Measurements from ENCODE around the gene NFASC. TPM values are rescaled to one million over a fixed set of nuclear protein-coding genes. Genes with fewer than 3 reads are reported as not detected.

NFASC gene
- total RNA-seq, 2 donors from 2014 or later = 8.2 to 23.2 TPM

DNA sequence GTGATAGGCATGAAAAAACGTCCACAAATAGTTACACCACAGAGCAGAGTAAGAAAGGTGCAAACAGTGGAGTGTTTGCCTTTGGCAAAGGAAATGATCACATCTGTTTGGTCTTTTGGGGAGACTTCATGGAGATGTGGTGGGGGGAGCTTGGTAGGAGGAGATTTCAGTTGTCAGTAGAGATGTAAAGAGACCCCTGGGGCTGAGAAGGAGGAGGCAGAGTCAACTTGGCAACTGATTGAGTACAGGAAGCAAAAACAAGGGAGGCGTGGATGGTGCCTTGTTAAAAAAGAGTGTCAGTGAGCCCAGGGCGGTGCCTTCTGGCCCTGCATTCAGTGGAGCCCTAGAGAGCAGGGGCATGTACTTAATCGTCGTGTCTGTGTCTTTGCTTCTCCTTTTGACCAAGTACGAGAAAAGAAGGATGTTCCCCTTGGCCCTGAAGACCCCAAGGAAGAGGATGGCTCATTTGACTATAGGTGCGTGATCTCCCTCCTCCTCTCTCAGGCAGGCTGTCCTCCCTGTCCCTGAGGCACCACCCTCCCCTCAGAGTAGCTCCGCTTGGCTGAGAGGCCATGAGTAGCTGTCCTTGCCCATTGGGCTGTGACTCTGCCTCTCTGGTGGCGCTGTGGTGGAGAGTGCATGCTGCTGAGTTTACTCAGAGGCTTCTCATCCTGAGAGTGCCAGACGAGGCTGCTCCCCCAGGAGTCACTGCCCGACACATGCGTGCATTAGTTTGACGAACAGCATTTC, 141.9 kb downstream of the NFASC start:
- DNase-seq (no peak), ATAC-seq (no peak)
- intact Hi-C loops (cut with DNase I, micrococcal nuclease) = no loop called here

DNA sequence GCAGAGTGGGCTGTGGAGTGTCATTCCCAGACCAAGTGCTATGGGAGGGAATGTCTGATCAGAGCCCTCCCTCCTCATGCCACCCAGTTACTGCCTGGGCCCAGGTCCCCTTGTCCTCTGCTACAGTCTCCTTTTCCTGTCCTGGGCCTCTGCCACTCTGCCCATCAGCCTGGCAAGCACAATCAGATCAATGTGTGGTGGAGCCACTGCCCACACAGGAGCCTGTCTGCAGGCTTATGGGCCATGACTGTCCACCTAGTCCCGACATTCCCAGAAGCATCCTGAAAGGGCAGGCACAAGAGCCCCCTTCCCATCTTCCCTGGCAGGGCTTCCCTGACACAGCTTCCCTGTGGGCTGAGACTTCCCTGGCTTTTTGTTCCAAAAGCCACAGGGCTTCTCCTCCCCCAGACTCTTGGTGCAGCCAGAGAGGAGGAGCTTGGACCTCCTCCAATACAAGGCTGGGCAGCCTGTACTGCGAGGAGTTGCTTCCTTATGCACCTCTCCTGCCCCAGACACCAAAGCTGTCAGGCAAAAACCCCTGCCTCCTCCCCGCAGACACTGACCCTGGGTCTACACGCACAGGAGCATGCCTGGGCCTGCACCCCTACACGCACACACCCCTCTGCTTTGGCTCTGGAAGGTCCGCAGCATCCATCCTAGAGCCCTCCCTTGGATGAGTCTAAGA, 143.2 kb downstream of the NFASC start:
- intact Hi-C loops (cut with DNase I, micrococcal nuclease) = no loop called here
- DNase-seq = peak in 1 of 2 donors; percentile 28
- peak; percentile 84 for ATAC-seq

DNA sequence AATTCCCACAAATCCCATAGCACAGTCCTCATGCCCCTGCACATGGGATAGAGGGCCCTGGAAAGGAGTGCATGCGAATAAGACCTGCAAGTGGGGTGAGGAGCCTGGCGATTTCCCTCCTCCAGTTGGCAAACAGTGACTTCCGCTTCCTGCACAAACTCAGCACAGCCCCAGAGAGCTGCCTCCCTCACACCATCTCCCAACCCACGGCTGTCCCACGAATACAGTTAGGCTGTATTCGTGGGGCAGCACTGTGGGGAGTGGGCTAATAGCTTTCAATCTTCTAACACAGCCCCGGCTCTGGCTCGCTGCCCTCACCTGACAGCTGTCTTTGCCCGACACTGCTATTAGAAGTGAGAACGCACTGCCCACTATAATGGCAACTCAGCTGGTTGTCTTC, 144.1 kb downstream of the NFASC start:
- ATAC-seq (no peak), DNase-seq (no peak)
- intact Hi-C loops (cut with DNase I, micrococcal nuclease) = no loop called here

GRCh38 chr1:205015241-205015640, 144.6 kb downstream of the NFASC start:
- intact Hi-C loops (cut with DNase I, micrococcal nuclease) = no loop called here
- DNase-seq (no peak), ATAC-seq (no peak)

- ATAC-seq (no peak), DNase-seq (no peak)
- intact Hi-C loops (cut with DNase I, micrococcal nuclease) = no loop called here
These were observed 145.4 kb downstream of the NFASC start for GRCh38 chr1:205016075-205016474.

DNA sequence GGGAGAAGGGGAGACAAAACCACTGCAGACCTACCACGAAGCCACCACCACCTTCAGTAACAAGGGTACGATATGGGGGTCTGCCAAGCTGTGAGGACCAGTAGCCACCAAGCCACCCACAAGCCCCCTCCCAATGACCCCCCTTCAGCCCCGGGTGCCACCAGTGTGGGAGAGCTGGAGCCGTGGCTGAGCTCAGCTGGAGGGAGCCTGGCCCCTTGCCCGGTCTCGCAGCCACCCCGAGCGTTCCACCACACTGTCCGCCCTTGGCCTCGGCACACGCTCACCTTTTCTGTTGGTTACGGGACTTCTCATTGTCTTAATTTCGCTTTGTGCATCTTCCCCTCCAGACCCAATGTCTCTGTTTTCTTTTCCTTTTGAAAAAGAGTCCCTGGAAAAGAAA, 145.9 kb downstream of the NFASC start:
- DNase-seq (no peak), ATAC-seq (no peak)
- intact Hi-C loops (cut with DNase I, micrococcal nuclease) = no loop called here

DNA sequence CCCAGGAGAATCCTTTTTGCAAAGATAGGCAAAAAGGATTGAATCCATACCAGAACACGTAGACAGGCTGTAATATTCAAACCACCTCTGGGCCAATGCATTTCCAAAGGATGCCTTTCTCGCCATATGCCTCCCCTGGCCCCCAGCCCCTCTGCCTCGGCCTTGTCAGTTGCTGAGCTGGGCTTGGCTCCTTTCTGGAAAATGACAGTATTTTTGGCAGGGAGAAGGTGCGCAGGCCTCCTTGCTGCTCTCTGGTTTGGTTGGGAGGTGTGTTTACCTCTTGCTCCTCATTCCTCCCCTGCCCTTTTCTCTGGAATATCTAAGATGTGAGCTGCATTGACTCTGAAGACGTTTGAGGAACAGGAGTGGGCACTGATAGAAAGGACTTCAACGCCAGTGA, 146.3 kb downstream of the NFASC start:
- intact Hi-C loops (cut with DNase I, micrococcal nuclease) = no loop called here
- no peak for DNase-seq
- ATAC-seq = no peak

GRCh38 chr1:205017766-205018165, 147.1 kb downstream of the NFASC start:
- DNase-seq (no peak), ATAC-seq (no peak)
- intact Hi-C loops (cut with DNase I, micrococcal nuclease) = no loop called here

GRCh38 chr1:205018381-205018780, 147.7 kb downstream of the NFASC start:
- ATAC-seq = no peak
- DNase-seq = no peak
- intact Hi-C loops (cut with DNase I, micrococcal nuclease) = no loop called here

GRCh38 chr1:205020466-205020865, 149.8 kb downstream of the NFASC start:
- DNase-seq (no peak), ATAC-seq (no peak)
- intact Hi-C loops (cut with DNase I, micrococcal nuclease) = no loop called here

GRCh38 chr1:205024679-205025078, 154.0 kb downstream of the NFASC start:
- no peak for DNase-seq
- no peak for ATAC-seq
- intact Hi-C loops (cut with DNase I, micrococcal nuclease) = no loop called here

DNA sequence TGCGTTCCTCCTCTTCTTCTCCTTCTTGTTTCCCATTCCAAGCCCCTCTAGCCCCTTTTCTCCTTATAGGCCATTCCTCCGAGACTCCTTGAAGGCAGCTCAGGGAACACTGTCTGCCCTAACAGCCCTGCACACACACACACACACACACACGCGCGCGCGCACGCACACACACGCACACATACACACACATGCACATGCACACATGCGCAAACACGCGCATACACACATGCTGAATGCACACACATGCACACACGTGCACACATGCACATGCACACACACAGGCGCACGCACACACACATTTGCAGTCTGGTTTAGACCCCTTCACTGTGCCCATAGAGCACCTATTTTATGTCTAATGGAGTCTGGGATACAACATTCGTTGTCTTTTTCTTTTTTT, 154.6 kb downstream of the NFASC start:
- no peak for DNase-seq
- no peak for ATAC-seq
- intact Hi-C loops (cut with DNase I, micrococcal nuclease) = no loop called here

DNA sequence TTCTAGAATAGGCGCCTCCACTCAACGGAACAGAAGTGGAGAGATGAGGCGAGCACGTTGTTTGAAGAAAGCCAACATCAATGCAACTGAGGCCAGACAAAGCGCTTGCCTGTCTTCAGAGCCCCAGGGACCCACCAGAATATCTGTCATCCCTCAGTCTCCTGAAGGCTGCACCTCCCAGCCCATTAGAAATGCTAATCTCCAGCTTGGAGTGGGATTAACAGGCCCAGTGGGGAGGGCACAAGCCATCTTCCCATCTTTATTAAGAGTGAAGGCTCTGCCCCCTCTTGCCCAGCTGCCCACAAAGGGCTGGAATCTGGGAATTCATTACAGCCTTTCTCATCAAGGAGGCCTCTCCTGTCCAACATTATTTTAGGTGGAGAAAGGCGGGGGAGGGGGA, 155.5 kb downstream of the NFASC start:
- DNase-seq (no peak), ATAC-seq (no peak)
- intact Hi-C loops (cut with DNase I, micrococcal nuclease) = no loop called here

GRCh38 chr1:205028390-205028789, 157.7 kb downstream of the NFASC start:
- ATAC-seq = no peak
- no peak for DNase-seq
- intact Hi-C loops (cut with DNase I, micrococcal nuclease) = no loop called here

GRCh38 chr1:205028924-205029323, 158.3 kb downstream of the NFASC start:
- intact Hi-C loops (cut with DNase I, micrococcal nuclease) = no loop called here

GRCh38 chr1:205030241-205030640, 159.6 kb downstream of the NFASC start:
- no peak for ATAC-seq
- DNase-seq = no peak
- intact Hi-C loops (cut with DNase I, micrococcal nuclease) = no loop called here

More at GRCh38 chr1:205028924-205029323, 158.3 kb downstream of the NFASC start:
- DNase-seq (no peak), ATAC-seq (no peak)

GRCh38 chr1:205030896-205031295, 160.2 kb downstream of the NFASC start:
- DNase-seq (no peak), ATAC-seq (no peak)
- intact Hi-C loops (cut with DNase I, micrococcal nuclease) = no loop called here

DNA sequence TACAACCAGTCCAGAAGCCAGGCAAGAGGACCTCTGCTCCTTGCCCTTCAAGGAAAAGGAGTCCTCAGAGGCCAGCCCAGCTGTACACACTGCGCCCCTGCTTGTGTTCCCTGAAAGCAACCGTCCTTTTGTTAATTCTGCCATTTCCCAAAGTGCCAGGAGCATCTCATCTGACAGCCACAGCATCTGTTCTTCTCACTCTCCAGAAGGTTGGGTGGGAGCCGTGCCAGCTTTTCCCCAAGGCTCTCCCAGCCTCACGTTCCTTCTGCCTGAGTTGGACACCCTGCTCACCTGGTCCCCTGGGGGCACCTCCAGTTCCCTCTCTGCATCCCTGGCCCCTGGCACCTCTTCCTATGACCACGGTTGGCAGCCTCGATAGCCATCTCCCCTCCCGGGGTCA, 161.8 kb downstream of the NFASC start:
- intact Hi-C loops (cut with DNase I, micrococcal nuclease) = no loop called here
- ATAC-seq (no peak), DNase-seq (no peak)

DNA sequence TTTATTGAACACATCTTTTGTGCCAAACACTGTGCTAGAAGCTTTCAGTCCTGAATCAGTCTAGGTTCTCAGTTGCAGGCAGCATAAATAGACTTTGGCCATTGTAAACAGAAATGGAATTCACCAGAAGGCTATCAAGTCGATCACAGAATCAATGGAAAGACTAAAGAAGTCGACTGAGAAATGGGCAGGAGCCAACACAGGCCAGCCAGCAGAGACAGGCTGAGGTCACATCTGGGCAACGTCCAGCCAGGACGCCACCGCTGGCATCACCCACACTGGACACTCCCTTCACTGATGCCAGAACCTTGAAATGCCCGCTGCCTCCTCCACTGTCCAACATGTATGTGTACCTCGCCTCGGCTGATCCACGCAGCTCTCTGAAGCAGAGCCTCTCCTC, 166.9 kb downstream of the NFASC start:
- DNase-seq (no peak), ATAC-seq (no peak)
- intact Hi-C loops (cut with DNase I, micrococcal nuclease) = no loop called here

- no peak for ATAC-seq
These were observed 167.6 kb downstream of the NFASC start for GRCh38 chr1:205038132-205038786.

More at GRCh38 chr1:205038132-205038786, 167.6 kb downstream of the NFASC start:
- intact Hi-C loops (cut with DNase I, micrococcal nuclease) = no loop called here
- no peak for DNase-seq

All from left colon (tissue), 2 donors.